ENCODE measurements around the gene FSTL3. TPM values are rescaled to one million over a fixed set of nuclear protein-coding genes. Genes with fewer than 3 reads are reported as not detected.

FSTL3 gene
- total and polyA plus RNA-seq, 2 of the 13 experiments (the other 11 are each of a cell fraction or from before 2014, with no cell fraction given) = 13.5 to 15.6 TPM

GRCh38 chr19:670609-671075, 5.5 kb upstream of the FSTL3 start (continued):
- no peak for TF ChIP-seq ATM (IDR thresholded peaks at IDR 0.05; ENCODE audit: borderline replicate concordance)
- no peak for TF ChIP-seq SP4 (CRISPR knock-in tag; IDR thresholded peaks at IDR 0.05)
- TF ChIP-seq ZNF772 (CRISPR knock-in tag; IDR thresholded peaks at IDR 0.05) = peak; percentile 28; the same call in 1 of the 2 replicates
- TF ChIP-seq GATAD2A (CRISPR knock-in tag; IDR thresholded peaks at IDR 0.05) = 0 out of 2 replicates have a peak, but pooled peaks have one; percentile 28
- TF ChIP-seq ZNF496 (CRISPR knock-in tag; IDR thresholded peaks at IDR 0.05; ENCODE audit: insufficient replicate concordance) = no peak
- TF ChIP-seq FOXC1 (CRISPR knock-in tag; IDR thresholded peaks at IDR 0.05; ENCODE audit: borderline replicate concordance) = no peak
- 0 out of 2 replicates have a peak, but pooled peaks have one; percentile 16 for TF ChIP-seq MAFF (IDR thresholded peaks at IDR 0.05; ENCODE audit: low read depth, low read length)
- TF ChIP-seq NPAS2 (CRISPR knock-in tag; IDR thresholded peaks at IDR 0.05; ENCODE audit: borderline replicate concordance) = no peak
- no peak for TF ChIP-seq TFDP1 (CRISPR knock-in tag; IDR thresholded peaks at IDR 0.05; ENCODE audit: borderline replicate concordance)
- TF ChIP-seq SAP130 (CRISPR knock-in tag; IDR thresholded peaks at IDR 0.05; ENCODE audit: low read depth) = peak; percentile 21; the same call in 1 of the 2 replicates
- no peak for TF ChIP-seq ZNF564 (CRISPR knock-in tag; IDR thresholded peaks at IDR 0.05)
- TF ChIP-seq ZFP91 (CRISPR knock-in tag; IDR thresholded peaks at IDR 0.05; ENCODE audit: borderline replicate concordance) = peak; percentile 39; the same call in 1 of the 2 replicates
- TF ChIP-seq ZNF234 (CRISPR knock-in tag; conservative IDR thresholded peaks at IDR 0.05) = no peak
- TF ChIP-seq ESRRA (CRISPR knock-in tag; IDR thresholded peaks at IDR 0.05; ENCODE audit: low read depth) = no peak
- TF ChIP-seq TSC22D2 (CRISPR knock-in tag; IDR thresholded peaks at IDR 0.05; ENCODE audit: borderline replicate concordance) = no peak
- TF ChIP-seq ZMAT5 (CRISPR knock-in tag; IDR thresholded peaks at IDR 0.05; ENCODE audit: borderline replicate concordance, low read depth) = no peak
- TF ChIP-seq HOXA9 (CRISPR knock-in tag; IDR thresholded peaks at IDR 0.05; ENCODE audit: borderline replicate concordance) = no peak
- TF ChIP-seq ZNF513 (CRISPR knock-in tag; conservative IDR thresholded peaks at IDR 0.05) = no peak
- no peak for TF ChIP-seq ZSCAN12 (CRISPR knock-in tag; IDR thresholded peaks at IDR 0.05)
- no peak for TF ChIP-seq THAP11 (CRISPR knock-in tag; IDR thresholded peaks at IDR 0.05)
- no peak for TF ChIP-seq ZNF639 (CRISPR knock-in tag; conservative IDR thresholded peaks at IDR 0.05)
- no peak for TF ChIP-seq TRIM22 (IDR thresholded peaks at IDR 0.05)
- no peak for TF ChIP-seq REL (CRISPR knock-in tag; conservative IDR thresholded peaks at IDR 0.05)

All from HepG2 (cell line).